Measurements from ENCODE around the gene IPO11.
"Not testable (repeated sequence)": the region's sequence is repeated elsewhere in the genome, so short reads cannot be mapped to it uniquely, and the experiment has no call there.

IPO11 gene

DNA sequence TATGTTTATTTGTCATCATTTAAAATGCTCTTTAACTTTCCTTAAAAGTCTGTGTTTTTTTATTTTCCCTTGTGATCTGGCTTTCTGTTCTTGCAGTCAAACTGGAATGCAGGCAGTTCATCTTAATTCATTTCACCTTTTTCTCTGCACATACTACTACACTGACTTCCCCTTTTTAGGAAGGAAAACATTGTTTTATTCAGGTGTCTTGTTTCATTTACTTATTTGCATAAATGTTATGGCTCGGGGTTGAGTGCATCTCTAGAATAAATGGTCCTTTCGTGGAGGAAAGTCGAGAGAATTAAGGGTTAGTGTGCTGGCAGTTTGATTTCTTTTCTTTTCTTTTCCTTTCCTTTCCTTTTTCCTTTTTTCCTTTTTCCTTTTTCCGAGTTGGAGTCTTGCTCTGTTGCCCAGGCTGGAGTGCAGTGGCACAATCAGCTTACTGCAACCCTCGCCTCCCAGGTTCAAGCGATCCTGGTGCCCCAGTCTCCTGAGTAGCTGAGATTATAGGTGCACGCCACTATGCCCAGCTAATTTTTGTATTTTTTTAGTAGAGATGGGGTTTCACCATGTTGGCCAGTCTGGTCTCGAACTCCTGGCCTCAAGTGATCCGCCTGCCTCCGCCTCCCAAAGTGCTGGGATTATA, 90.0 kb downstream of the IPO11 start:
- no peak for DNase-seq (ENCODE audit: low read depth, low spot score)
- H3K4me3 ChIP-seq (ENCODE audit: low read length): no peak overlapping the region

- no peak overlapping the region for H3K4me3 ChIP-seq (ENCODE audit: low read length)
- no peak for DNase-seq (ENCODE audit: low read depth, low spot score)
These were observed 91.6 kb downstream of the IPO11 start for GRCh38 chr5:62504129-62504528.

DNA sequence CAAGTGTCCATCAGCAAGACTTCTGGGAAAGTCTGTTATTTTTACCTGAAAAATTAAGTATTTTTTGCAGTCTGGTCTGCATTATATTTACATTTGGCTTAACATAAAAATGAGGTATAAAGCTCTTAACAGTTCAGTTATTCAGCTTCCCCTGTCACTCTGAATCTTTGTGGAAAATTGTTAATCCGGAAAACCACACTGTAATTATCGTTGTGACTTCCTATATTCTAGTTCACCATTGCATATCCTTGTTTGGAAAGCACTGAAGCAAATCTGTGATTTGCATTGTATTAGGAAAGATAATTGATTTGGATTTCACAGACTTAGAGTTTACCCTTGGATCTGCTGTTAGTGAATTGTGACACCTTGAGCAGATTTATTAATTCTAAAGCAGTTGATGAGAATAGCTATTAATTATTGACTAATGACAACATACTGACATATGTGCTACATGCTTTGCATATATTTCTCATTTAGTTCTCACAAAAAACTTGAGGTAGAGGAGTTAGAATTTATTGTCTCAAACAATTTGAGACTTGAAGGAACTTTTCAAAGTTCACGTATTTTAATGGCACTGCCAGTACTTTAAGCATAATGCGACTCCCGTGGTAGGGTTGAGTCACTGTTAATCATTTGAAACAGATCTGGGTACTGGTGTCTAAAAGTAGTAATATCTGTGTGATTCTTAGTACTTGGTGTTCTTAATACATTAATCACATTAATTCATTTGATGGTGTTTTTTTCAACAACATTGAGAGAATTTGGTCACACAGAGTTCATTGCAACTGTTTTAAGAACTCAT, 94.3 kb downstream of the IPO11 start:
- no peak overlapping the region for H3K4me3 ChIP-seq (ENCODE audit: low read length)
- DNase-seq (ENCODE audit: low read depth, low spot score): no peak

GRCh38 chr5:62508760-62509159, 96.2 kb downstream of the IPO11 start:
- H3K4me3 ChIP-seq (ENCODE audit: low read length); DNase-seq (ENCODE audit: low read depth, low spot score): not testable (repeated sequence)

- H3K4me3 ChIP-seq (ENCODE audit: low read length): no peak overlapping the region
- no peak for DNase-seq (ENCODE audit: low read depth, low spot score)
These were observed 97.2 kb downstream of the IPO11 start for GRCh38 chr5:62509806-62510205.

- not testable (repeated sequence) for DNase-seq (ENCODE audit: low read depth, low spot score); H3K4me3 ChIP-seq (ENCODE audit: low read length)
These were observed 100.5 kb downstream of the IPO11 start for GRCh38 chr5:62513085-62513484.

DNA sequence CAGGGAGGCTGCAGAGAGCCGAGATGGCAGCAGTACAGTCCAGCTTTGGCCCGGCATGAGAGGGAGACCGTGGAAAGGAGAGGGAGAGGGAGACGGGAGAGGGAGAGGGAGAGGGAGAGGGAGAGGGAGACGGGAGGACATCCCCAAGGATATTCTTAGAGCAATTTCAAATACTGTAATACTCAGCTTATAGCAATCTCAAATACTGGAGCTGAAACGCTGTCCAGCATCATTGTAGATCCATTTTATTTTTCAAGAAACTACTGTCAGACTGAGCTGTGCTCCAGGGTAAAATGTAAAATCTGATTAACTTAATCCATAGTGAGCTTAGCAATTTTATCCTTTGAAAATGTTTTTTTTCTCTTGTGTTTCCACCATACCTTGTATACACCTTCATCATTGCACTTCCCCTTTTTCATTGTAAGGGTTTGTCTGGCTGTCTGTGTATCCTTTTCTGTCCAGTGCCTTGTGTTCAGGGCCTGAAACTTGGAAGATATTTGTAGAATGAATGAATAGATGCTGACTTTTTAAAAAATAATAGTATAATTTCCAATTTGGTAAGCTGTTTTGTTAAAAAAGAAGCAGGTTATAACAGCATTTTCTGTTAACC, 102.1 kb downstream of the IPO11 start:
- DNase-seq (ENCODE audit: low read depth, low spot score): no peak
- no peak overlapping the region for H3K4me3 ChIP-seq (ENCODE audit: low read length)

DNA sequence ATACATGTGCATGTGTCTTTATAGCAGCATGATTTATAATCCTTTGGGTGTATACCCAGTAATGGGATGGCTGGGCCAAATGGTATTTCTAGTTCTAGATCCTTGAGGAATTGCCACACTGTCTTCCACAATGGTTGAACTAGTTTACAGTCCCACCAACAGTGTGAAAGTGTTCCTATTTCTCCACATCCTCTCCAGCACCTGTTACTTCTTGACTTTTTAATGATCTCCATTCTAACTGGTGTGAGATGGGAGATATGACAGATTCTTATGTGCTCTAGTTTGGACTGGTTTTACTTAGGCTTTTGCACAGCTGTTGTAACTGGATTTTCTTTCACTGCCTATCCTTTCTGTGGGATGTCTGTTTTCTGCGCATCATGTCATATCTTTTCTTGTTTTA, 108.2 kb downstream of the IPO11 start:
- not testable (repeated sequence) for DNase-seq (ENCODE audit: low read depth, low spot score); H3K4me3 ChIP-seq (ENCODE audit: low read length)

GRCh38 chr5:62521319-62521718, 108.8 kb downstream of the IPO11 start:
- DNase-seq (ENCODE audit: low read depth, low spot score): no peak
- no peak overlapping the region for H3K4me3 ChIP-seq (ENCODE audit: low read length)

- H3K4me3 ChIP-seq (ENCODE audit: low read length): no peak overlapping the region
- DNase-seq (ENCODE audit: low read depth, low spot score): no peak
These were observed 110.2 kb downstream of the IPO11 start for GRCh38 chr5:62522811-62523210.

GRCh38 chr5:62533597-62533996, 121.0 kb downstream of the IPO11 start:
- DNase-seq (ENCODE audit: low read depth, low spot score): no peak
- H3K4me3 ChIP-seq (ENCODE audit: low read length): no peak overlapping the region

GRCh38 chr5:62534461-62535236, 122.1 kb downstream of the IPO11 start:
- H3K4me3 ChIP-seq (ENCODE audit: low read length): no peak overlapping the region
- DNase-seq (ENCODE audit: low read depth, low spot score): no peak

DNA sequence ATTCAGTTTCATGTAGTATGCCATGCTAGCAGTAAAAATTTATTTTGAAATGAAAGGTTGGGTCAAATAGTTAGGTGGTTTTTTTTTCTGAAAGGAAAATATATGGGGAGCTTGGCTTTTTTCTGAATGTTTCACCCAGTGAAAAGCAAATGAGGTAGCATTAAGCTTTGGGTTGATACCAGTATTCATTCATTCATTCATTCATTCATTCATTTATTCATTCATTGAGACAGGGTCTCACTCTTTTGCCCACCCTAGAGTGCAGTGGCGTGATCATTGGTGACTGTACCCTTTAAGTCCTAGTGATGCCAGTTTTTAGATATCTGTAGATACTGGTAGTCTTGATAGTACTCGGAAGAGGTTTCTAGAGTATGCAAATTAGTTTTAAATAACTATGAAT, 123.7 kb downstream of the IPO11 start:
- no peak overlapping the region for H3K4me3 ChIP-seq (ENCODE audit: low read length)
- no peak for DNase-seq (ENCODE audit: low read depth, low spot score)

DNA sequence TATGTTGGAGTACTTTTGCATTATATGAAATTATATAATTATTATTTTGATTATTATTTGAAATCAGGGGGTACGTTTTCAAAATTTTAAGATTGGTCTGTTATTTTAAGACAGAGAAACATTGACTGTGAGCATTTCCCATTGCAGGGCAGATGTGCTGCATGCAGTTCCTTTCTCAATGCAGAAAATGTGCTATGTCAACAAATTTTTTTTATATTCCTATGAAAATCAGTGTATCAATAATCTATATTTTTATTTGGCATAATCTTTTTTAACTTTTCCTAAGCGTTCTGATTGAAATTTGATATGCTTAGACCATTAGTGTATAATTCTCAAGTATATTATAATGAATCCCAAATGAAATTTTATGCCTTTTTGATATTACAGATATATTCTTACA, 124.2 kb downstream of the IPO11 start:
- no peak for DNase-seq (ENCODE audit: low read depth, low spot score)
- H3K4me3 ChIP-seq (ENCODE audit: low read length): no peak overlapping the region

GRCh38 chr5:62538017-62538942, 125.7 kb downstream of the IPO11 start:
- DNase-seq (ENCODE audit: low read depth, low spot score): no peak

GRCh38 chr5:62542720-62543119, 130.2 kb downstream of the IPO11 start:
- DNase-seq (ENCODE audit: low read depth, low spot score): no peak
- H3K4me3 ChIP-seq (ENCODE audit: low read length): no peak overlapping the region

More at GRCh38 chr5:62538017-62538942, 125.7 kb downstream of the IPO11 start:
- H3K4me3 ChIP-seq (ENCODE audit: low read length): no peak overlapping the region

DNA sequence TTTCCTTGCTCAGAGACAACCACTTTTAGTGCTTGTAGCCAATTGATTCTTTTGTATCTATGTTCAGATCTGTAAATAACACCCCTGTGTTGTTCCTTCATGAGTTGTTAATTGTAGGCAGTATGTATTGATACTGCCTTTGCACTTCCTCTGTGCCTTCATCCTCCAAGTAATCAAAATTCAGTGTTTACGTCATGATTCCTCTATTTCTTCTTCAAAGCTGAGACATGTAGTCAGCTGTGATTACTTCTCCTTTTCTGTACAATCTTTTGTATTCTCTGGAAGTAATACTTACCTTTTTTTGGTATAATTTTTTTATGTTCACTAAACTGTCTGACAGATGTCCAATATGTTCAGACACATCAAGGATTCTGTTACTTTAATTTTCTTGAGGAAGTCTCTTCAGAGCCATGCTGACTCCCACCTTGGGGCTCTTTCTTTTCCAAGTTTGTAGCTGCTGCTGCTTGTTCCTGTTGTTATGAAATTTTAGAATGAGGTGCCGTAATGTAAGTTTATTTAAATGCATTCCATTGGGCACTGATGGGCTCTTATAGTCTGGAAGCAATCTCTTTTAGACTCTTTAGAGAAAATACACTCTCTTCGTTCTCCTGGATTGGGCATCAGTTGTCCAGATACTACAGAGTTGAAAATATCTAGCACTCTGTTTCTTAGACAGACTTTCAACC, 135.5 kb downstream of the IPO11 start:
- no peak for DNase-seq (ENCODE audit: low read depth, low spot score)

DNA sequence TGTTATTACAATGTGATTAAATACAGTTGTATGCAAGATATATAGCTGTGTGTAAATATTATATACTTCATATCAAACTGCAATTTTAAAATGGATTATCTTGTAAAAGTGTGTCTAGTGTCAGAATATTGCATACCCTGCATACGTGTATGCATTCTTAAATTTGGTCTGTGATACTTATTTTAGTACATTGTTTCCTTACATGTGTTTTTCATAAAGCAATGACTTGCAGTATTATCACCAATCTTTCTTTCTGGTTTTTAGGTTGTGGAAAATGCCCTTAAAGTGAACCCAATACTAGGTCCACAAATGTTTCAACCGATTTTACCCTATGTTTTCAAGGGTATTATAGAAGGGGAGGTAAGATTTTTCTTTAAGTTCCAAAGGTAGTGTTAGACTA, 137.5 kb downstream of the IPO11 start:
- DNase-seq (ENCODE audit: low read depth, low spot score): no peak
- H3K4me3 ChIP-seq (ENCODE audit: low read length): no peak overlapping the region

More for the DNA sequence above, 135.5 kb downstream of the IPO11 start:
- no peak overlapping the region for H3K4me3 ChIP-seq (ENCODE audit: low read length)

All from Jurkat, Clone E6-1 (cell line).